IMR-90 (cell line): ENCODE results near the gene NOC2L. TPM values are rescaled to one million over a fixed set of nuclear protein-coding genes. Genes with fewer than 3 reads are reported as not detected.

ENCODE experiments used
- ATAC-seq: fragments of 200-7000 bp; cut with Tn5 transposase; 2 replicates; pipeline ENCODE4 v1.9.1; 2020; ENCODE audit warnings: low read depth, mild to moderate bottlenecking, moderate library complexity
- BruUV-seq: library from RNA; stranded (reverse); fragments of 400-500 nt; replicated peaks from 2 replicates; lab custom pipeline; 2021; lab: Mats Ljungman, UMichigan
- CTCF ChIA-PET: fragments of 300-600 bp; formaldehyde crosslinking; extraction: SDS; loops from one replicate; lab custom pipeline; 2021; ENCODE audit warnings: antibody characterized with exemption; lab: Yijun Ruan, JAX
- POLR2A ChIA-PET: fragments of 300-600 bp; sonication (Branson Sonifier 250); formaldehyde crosslinking; loops from one replicate; lab custom pipeline; 2022; ENCODE audit warnings: antibody characterized with exemption; ENCODE audit not compliant: unreplicated experiment; lab: Charles Lee
- DNase-seq: peaks from one replicate; pipeline ENCODE4 v3.0.0; 2013
- H2AFZ ChIP-seq: replicated peaks from 2 replicates; pipeline ENCODE3; 2013; ENCODE audit warnings: low read length, mild to moderate bottlenecking; ENCODE audit not compliant: poor library complexity
- H2AK5ac ChIP-seq: 2 replicates; pipeline ENCODE4 v1.6.1; 2013; ENCODE audit warnings: low read depth, low read length, inconsistent platforms
- H2AK9ac ChIP-seq: replicated peaks from 2 replicates; pipeline ENCODE3; 2013; ENCODE audit warnings: mild to moderate bottlenecking, low read depth, low read length, moderate library complexity; ENCODE audit not compliant: poor library complexity
- H2BK120ac ChIP-seq: 2 replicates; pipeline ENCODE4 v1.6.1; 2013; ENCODE audit warnings: low read depth, low read length, inconsistent platforms
- H2BK15ac ChIP-seq: 3 replicates; pipeline ENCODE4 v1.6.1; 2013; ENCODE audit warnings: low read depth, low read length, inconsistent platforms
- H2BK20ac ChIP-seq: 2 replicates; pipeline ENCODE4 v1.6.1; 2013; ENCODE audit warnings: low read depth, mild to moderate bottlenecking, inconsistent platforms, low read length, moderate library complexity
- H2BK5ac ChIP-seq: 2 replicates; pipeline ENCODE4 v1.6.1; 2013; ENCODE audit warnings: mild to moderate bottlenecking, low read depth, low read length, inconsistent platforms; ENCODE audit not compliant: poor library complexity, severe bottlenecking
- H3K14ac ChIP-seq: replicated peaks from 2 replicates; pipeline ENCODE4 v1.6.1; 2013; ENCODE audit warnings: low read depth, low read length, inconsistent platforms
- H3K18ac ChIP-seq: 2 replicates; pipeline ENCODE4 v1.6.1; 2013; ENCODE audit warnings: low read depth, low read length, control low read depth
- H3K23ac ChIP-seq: 2 replicates; pipeline ENCODE4 v1.6.1; 2013; ENCODE audit warnings: low read depth, low read length, inconsistent platforms
- H3K27ac ChIP-seq: 2 replicates; pipeline ENCODE4 v1.5.1; 2013; ENCODE audit warnings: mild to moderate bottlenecking, control low read depth, low read length; ENCODE audit not compliant: insufficient read depth
- H3K27me3 ChIP-seq: 2 replicates; pipeline ENCODE4 v1.6.1; 2013; ENCODE audit warnings: low read length; ENCODE audit not compliant: control insufficient read depth, insufficient read depth
- H3K36me3 ChIP-seq: 2 replicates; pipeline ENCODE4 v1.6.1; 2013; ENCODE audit warnings: low read length, mixed read lengths; ENCODE audit not compliant: control insufficient read depth, insufficient read depth
- H3K4ac ChIP-seq: 2 replicates; pipeline ENCODE4 v1.6.1; 2013; ENCODE audit warnings: low read depth, low read length, inconsistent platforms
- H3K4me1 ChIP-seq: 2 replicates; pipeline ENCODE4 v1.6.1; 2013; ENCODE audit warnings: low read length, mixed read lengths; ENCODE audit not compliant: control insufficient read depth, insufficient read depth
- H3K4me2 ChIP-seq: 2 replicates; pipeline ENCODE4 v1.6.1; 2013; ENCODE audit warnings: low read depth, mild to moderate bottlenecking, control low read depth, low read length, moderate library complexity
- H3K4me3 ChIP-seq: 2 replicates; pipeline ENCODE4 v1.5.1; 2013; ENCODE audit warnings: low read depth, mild to moderate bottlenecking, control low read depth, low read length, moderate library complexity; ENCODE audit not compliant: insufficient read depth
- H3K56ac ChIP-seq: 2 replicates; pipeline ENCODE4 v1.6.1; 2013; ENCODE audit warnings: low read length, inconsistent platforms; ENCODE audit not compliant: insufficient read depth; ENCODE audit errors: extremely low read depth
- H3K79me1 ChIP-seq, 2 experiments: 2 replicates each; pipeline ENCODE4 v1.6.1; 2013; ENCODE audit warnings: low read length in 2 of 2, inconsistent platforms in 1 of 2, low read depth in 1 of 2
- H3K9ac ChIP-seq: 2 replicates; pipeline ENCODE4 v1.6.1; 2013; ENCODE audit warnings: low read depth, low read length, control low read depth
- H3K9me1 ChIP-seq: 2 replicates; pipeline ENCODE4 v1.6.1; 2013; ENCODE audit warnings: low read length, inconsistent platforms; ENCODE audit not compliant: insufficient read depth
- H3K9me3 ChIP-seq: 2 replicates; pipeline ENCODE4 v1.6.1; 2013; ENCODE audit warnings: low read length; ENCODE audit not compliant: control insufficient read depth, insufficient read depth
- H4K20me1 ChIP-seq: 2 replicates; pipeline ENCODE4 v1.6.1; 2013; ENCODE audit warnings: low read length, inconsistent platforms; ENCODE audit not compliant: insufficient read depth
- H4K5ac ChIP-seq: 2 replicates; pipeline ENCODE4 v1.6.1; 2013; ENCODE audit warnings: mild to moderate bottlenecking, low read depth, low read length, control low read depth
- H4K8ac ChIP-seq, 2 experiments: 2 replicates each; pipeline ENCODE4 v1.6.1; 2013; ENCODE audit warnings: low read depth in 2 of 2, low read length in 2 of 2, control low read depth in 1 of 2, inconsistent platforms in 1 of 2
- H4K91ac ChIP-seq: 2 replicates; pipeline ENCODE4 v1.6.1; 2013; ENCODE audit warnings: low read depth, low read length, inconsistent platforms; ENCODE audit not compliant: insufficient read depth
- BHLHE40 ChIP-seq: fragments of 150-350 bp; IDR thresholded peaks from 2 replicates; pipeline ENCODE4 v1.6.1; 2016; ENCODE audit warnings: mild to moderate bottlenecking, low read depth, low read length
- CHD1 ChIP-seq: IDR thresholded peaks from 2 replicates; pipeline ENCODE4 v1.6.1; 2012; ENCODE audit warnings: low read depth, low read length, improper control_type of control experiment
- FOS ChIP-seq: fragments of 150-350 bp; IDR thresholded peaks from 2 replicates; pipeline ENCODE4 v1.6.1; 2016; ENCODE audit warnings: low read depth, low read length
- MAFK ChIP-seq: IDR thresholded peaks from 2 replicates; pipeline ENCODE4 v1.6.1; 2012; ENCODE audit warnings: low read depth, low read length, improper control_type of control experiment
- NFE2L2 ChIP-seq: fragments of 150-350 bp; IDR thresholded peaks from 2 replicates; pipeline ENCODE4 v1.6.1; 2016; ENCODE audit warnings: low read depth, mild to moderate bottlenecking, low read length
- POLR2A ChIP-seq: IDR thresholded peaks from 2 replicates; pipeline ENCODE4 v1.6.1; 2012; ENCODE audit warnings: mild to moderate bottlenecking, low read depth, low read length
- RAD21 ChIP-seq: IDR thresholded peaks from 2 replicates; pipeline ENCODE4 v1.6.1; 2012; ENCODE audit warnings: low read length, improper control_type of control experiment
- RFX5 ChIP-seq: IDR thresholded peaks from 2 replicates; pipeline ENCODE4 v1.8.0; 2012; ENCODE audit warnings: low read depth, mild to moderate bottlenecking, low read length, moderate library complexity
- SMC3 ChIP-seq: fragments of 150-350 bp; IDR thresholded peaks from 2 replicates; pipeline ENCODE4 v1.6.1; 2016; ENCODE audit warnings: low read depth, mild to moderate bottlenecking, antibody characterized with exemption, low read length, moderate library complexity
- WGBS, 2 experiments: methylation state at CpG; one replicate each; pipeline versions ENCODE4 v1.1.5 to v1.1.7; 2013; ENCODE audit warnings: missing lambda C conversion rate in 2 of 2; ENCODE audit not compliant: insufficient read length in 1 of 2; ENCODE audit errors: extremely low coverage in 2 of 2; 5-methylcytosine and 5-hydroxymethylcytosine counted together
- dilution Hi-C: fragments of 300-500 bp; cut with HindIII; formaldehyde crosslinking; loops from one replicate; pipeline ENCODE4 v1.14.3; 2018; ENCODE audit warnings: low sequenced_read_pairs; ENCODE audit not compliant: unreplicated experiment
- in situ Hi-C: fragments of 300-500 bp; cut with MboI; formaldehyde crosslinking; loops from 3 replicates; pipeline ENCODE4 v1.14.3; 2019; ENCODE audit warnings: low sequenced_read_pairs, inconsistent platforms, mixed read lengths
- intact Hi-C: fragments of 100-400 bp; cut with micrococcal nuclease; formaldehyde crosslinking; loops from 2 replicates; pipeline ENCODE4 v1.10.0; 2022
- polyA plus RNA-seq, 3 experiments: library from polyadenylated mRNA; depleted of rRNA; stranded (reverse); fragments of >200 nt; gene quantifications; 2 replicates each; pipeline ENCODE4 v1.2.3, GENCODE V29; 2012; ENCODE audit warnings: low replicate concordance in 1 of 3
- total RNA-seq: library from RNA; depleted of rRNA; stranded (reverse); fragments of >200 nt; gene quantifications from 2 replicates; pipeline ENCODE4 v1.2.3, GENCODE V29; 2012
- TF ChIP-seq, protein P1 (sequence below): fragments of 150-350 bp; IDR thresholded peaks from 2 replicates; pipeline ENCODE4 v1.6.1; 2016; ENCODE audit warnings: low read depth, mild to moderate bottlenecking, low read length, moderate library complexity, borderline replicate concordance

Gene NOC2L
- total and polyA plus RNA-seq, 2 of the 4 experiments (the other 2 are of a cell fraction), result 74.2 to 106 TPM

DNA sequence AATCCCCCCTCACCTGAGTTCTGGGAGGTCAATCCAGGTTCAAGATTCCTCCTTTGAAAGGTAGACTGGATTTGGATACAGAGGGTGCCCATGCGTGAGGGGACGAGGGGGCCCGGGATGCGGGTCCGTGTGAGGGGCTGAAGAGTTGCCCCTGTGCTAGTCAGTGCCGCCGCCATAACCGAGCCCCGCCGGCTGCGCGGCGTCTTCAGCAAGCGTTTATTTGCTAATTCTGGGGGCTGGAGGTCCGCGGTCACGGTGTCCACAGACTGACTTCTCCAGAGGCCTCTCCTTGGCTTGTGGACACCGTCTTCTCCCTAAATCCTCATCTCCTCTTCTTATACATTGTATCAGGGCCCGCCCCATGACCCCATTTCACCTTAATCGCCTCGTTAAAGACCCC is 56.3 kb downstream of the NOC2L start:
- H2AK5ac ChIP-seq, result no peak overlapping the region
- H2BK120ac ChIP-seq, result no peak overlapping the region
- H3K9me1 ChIP-seq, result no peaks in the 10 kb centered on the region
- no TSS peak for BruUV-seq
- H4K20me1 ChIP-seq, result no peaks in the 10 kb centered on the region
- H3K18ac ChIP-seq, result no peak overlapping the region
- no peak overlapping the region for H3K4me2 ChIP-seq
- no peak overlapping the region for H2BK5ac ChIP-seq
- no peak overlapping the region for H3K56ac ChIP-seq
- no peak overlapping the region for H3K4me3 ChIP-seq
- no peak overlapping the region for H2AK9ac ChIP-seq
- H3K9ac ChIP-seq, result no peak overlapping the region
- no peak overlapping the region for H3K4ac ChIP-seq
- no peak overlapping the region for H2AFZ ChIP-seq
- in situ Hi-C loops, result no loop called here
- no peaks in the 10 kb centered on the region for H3K36me3 ChIP-seq
- POLR2A ChIA-PET, result no interaction called here
- no peak overlapping the region for H4K8ac ChIP-seq
- H4K5ac ChIP-seq, result no peak overlapping the region
- WGBS, 2 experiments, result 93% methylated on average over 14 of the region's 21 CpGs; no CpG with 5 or more reads in 1 of the 2 experiments
- no peaks in the 10 kb centered on the region for H3K9me3 ChIP-seq
- no peak overlapping the region for H2BK15ac ChIP-seq
- ATAC-seq, result no peak
- TF ChIP-seq MAFK (no peak), SMC3 (no peak), RFX5 (no peak), RAD21 (no peak), NFE2L2 (no peak), CHD1 (no peak), POLR2A (no peak), FOS (no peak), BHLHE40 (no peak)
- TF ChIP-seq, protein P1, sequence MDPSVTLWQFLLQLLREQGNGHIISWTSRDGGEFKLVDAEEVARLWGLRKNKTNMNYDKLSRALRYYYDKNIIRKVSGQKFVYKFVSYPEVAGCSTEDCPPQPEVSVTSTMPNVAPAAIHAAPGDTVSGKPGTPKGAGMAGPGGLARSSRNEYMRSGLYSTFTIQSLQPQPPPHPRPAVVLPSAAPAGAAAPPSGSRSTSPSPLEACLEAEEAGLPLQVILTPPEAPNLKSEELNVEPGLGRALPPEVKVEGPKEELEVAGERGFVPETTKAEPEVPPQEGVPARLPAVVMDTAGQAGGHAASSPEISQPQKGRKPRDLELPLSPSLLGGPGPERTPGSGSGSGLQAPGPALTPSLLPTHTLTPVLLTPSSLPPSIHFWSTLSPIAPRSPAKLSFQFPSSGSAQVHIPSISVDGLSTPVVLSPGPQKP, result no peak
- peaks cover 0 to 7% of the 10 kb centered on the region in 2 experiments; a peak in 1 of 4 replicates for H3K79me1 ChIP-seq
- no peak for DNase-seq
- peaks cover 13% of the 10 kb centered on the region for H3K27me3 ChIP-seq
- no peak overlapping the region for H2BK20ac ChIP-seq
- no peak overlapping the region for H3K14ac ChIP-seq
- intact Hi-C loops, result loop anchor here (5.0 kb wide), 1 partner anchor 74 kb away; no protein-coding TSS in a partner anchor
- CTCF ChIA-PET, result no interaction called here
- no peak overlapping the region for H3K23ac ChIP-seq
- no peak overlapping the region for H3K27ac ChIP-seq
- H4K91ac ChIP-seq, result no peak overlapping the region
- H3K4me1 ChIP-seq, result peaks cover 17% of the 10 kb centered on the region
- dilution Hi-C loops, result no loop called here
